K562 (cell line): Measurements from ENCODE around the gene SUMO3. TPM values are rescaled to one million over a fixed set of nuclear protein-coding genes. Genes with fewer than 3 reads are reported as not detected.

Source experiments
- ATAC-seq: fragments of 200-7000 bp; cut with Tn5 transposase; 3 replicates; pipeline ENCODE4 v1.9.1; 2020; ENCODE audit warnings: moderate library complexity
- BruUV-seq: library from RNA; stranded (reverse); fragments of 400-500 nt; replicated peaks from 2 replicates; lab custom pipeline; 2021; lab: Mats Ljungman, UMichigan
- CTCF ChIA-PET: fragments of 300-600 bp; formaldehyde crosslinking; extraction: SDS; loops from one replicate; lab custom pipeline; 2021; ENCODE audit warnings: low intra/inter-chr PET ratio; lab: Yijun Ruan, JAX
- POLR2A ChIA-PET: fragments of 300-600, 350-650 bp; sonication (Branson Sonifier 250); formaldehyde crosslinking; extraction: SDS; loops from one replicate; lab custom pipeline; 2021; ENCODE audit warnings: antibody characterized with exemption, inconsistent platforms; lab: Yijun Ruan, JAX
- DNase-seq, 4 experiments: peaks; one replicate each; pipeline versions ENCODE4 v3.0.0 to v3.0.0-alpha.2; 2011 to 2018; ENCODE audit warnings: low spot score in 3 of 4, mixed read lengths in 3 of 4; ENCODE audit errors: extremely low read depth in 1 of 4
- FAIRE-seq: peaks from 2 replicates; lab custom pipeline; 2011; peaks lifted over from hg19 to GRCh38; lab: Jason Lieb, UNC
- H2AFZ ChIP-seq: 2 replicates; pipeline ENCODE4 v1.6.0; 2011; ENCODE audit warnings: low read depth, low read length, control low read depth, inconsistent platforms
- H3K27ac ChIP-seq: fragments of 200-600 bp; 3 replicates; pipeline ENCODE4 v1.8.0; 2011; ENCODE audit warnings: low read depth, mild to moderate bottlenecking, control low read depth, inconsistent platforms, low read length, moderate library complexity, mixed read lengths; ENCODE audit errors: extremely low read depth
- H3K27me3 ChIP-seq, 2 experiments: fragments of 300-600 bp in 1 of 2; 2 replicates in 1 of 2; 3 replicates in 1 of 2; pipeline versions ENCODE4 v1.6.0 to v1.8.0; 2011; ENCODE audit warnings: inconsistent platforms in 2 of 2, low read length in 2 of 2, mild to moderate bottlenecking in 1 of 2, mixed read lengths in 1 of 2, moderate library complexity in 1 of 2; ENCODE audit not compliant: control insufficient read depth in 2 of 2, insufficient read depth in 2 of 2
- H3K36me3 ChIP-seq: fragments of 300-600 bp; 3 replicates; pipeline ENCODE4 v1.8.0; 2011; ENCODE audit warnings: mild to moderate bottlenecking, low read length, inconsistent platforms; ENCODE audit not compliant: control insufficient read depth, insufficient read depth
- H3K4me1 ChIP-seq, 2 experiments: fragments of 200-600 bp in 1 of 2; replicated peaks in 1 of 2; 2 replicates in 1 of 2; 3 replicates in 1 of 2; pipeline versions ENCODE4 v1.5.1 to v1.8.0; 2011; ENCODE audit warnings: inconsistent platforms in 2 of 2, low read length in 2 of 2, mild to moderate bottlenecking in 1 of 2, mixed read lengths in 1 of 2, moderate library complexity in 1 of 2; ENCODE audit not compliant: control insufficient read depth in 2 of 2, insufficient read depth in 2 of 2
- H3K4me2 ChIP-seq: 2 replicates; pipeline ENCODE4 v1.6.1; 2011; ENCODE audit warnings: low read length, control low read depth, inconsistent platforms, mixed read lengths; ENCODE audit not compliant: insufficient read depth
- H3K4me3 ChIP-seq: fragments of 200-600 bp; sonication (generic), shearing (Covaris generic); 2 replicates; pipeline ENCODE4 v1.5.1; 2016; ENCODE audit warnings: control low read depth, inconsistent platforms
- H3K79me2 ChIP-seq: fragments of 200-600 bp; 3 replicates; pipeline ENCODE4 v1.8.0; 2011; ENCODE audit warnings: low read length, inconsistent platforms; ENCODE audit not compliant: control insufficient read depth, insufficient read depth
- H3K9ac ChIP-seq, 2 experiments: 2 replicates each; pipeline versions ENCODE4 v1.6.0 to v1.6.1; 2011; ENCODE audit warnings: low read depth in 2 of 2, low read length in 2 of 2, control low read depth in 1 of 2, inconsistent platforms in 1 of 2, mild to moderate bottlenecking in 1 of 2, mixed read lengths in 1 of 2; ENCODE audit not compliant: insufficient read depth in 1 of 2
- H3K9me1 ChIP-seq: one replicate; pipeline ENCODE4 v1.6.0; 2011; ENCODE audit warnings: inconsistent platforms, mild to moderate bottlenecking, low read length, moderate library complexity; ENCODE audit not compliant: control insufficient read depth, insufficient read depth
- H3K9me3 ChIP-seq: replicated peaks from 2 replicates; pipeline ENCODE4 v1.5.1; 2011; ENCODE audit warnings: low read depth, low read length, inconsistent platforms; ENCODE audit not compliant: control insufficient read depth, insufficient read depth
- H4K20me1 ChIP-seq: replicated peaks from 2 replicates; pipeline ENCODE4 v1.6.1; 2011; ENCODE audit warnings: low read length, inconsistent platforms, mixed read lengths; ENCODE audit not compliant: control insufficient read depth, insufficient read depth
- CBFB ChIP-seq: sonication (generic); formaldehyde crosslinking; IDR thresholded peaks from 2 replicates; pipeline ENCODE4 v1.4.0; 2020; ENCODE audit warnings: mild to moderate bottlenecking, missing genetic modification reagents
- CCAR2 ChIP-seq: fragments of 200-400 bp; formaldehyde crosslinking; IDR thresholded peaks from 2 replicates; pipeline ENCODE4 v1.6.1; 2017; ENCODE audit warnings: mild to moderate bottlenecking, low read depth, low read length
- EGR1 ChIP-seq: fragments of 450-650 bp; conservative IDR thresholded peaks from 2 replicates; pipeline ENCODE4 v1.6.1; 2017; ENCODE audit warnings: mild to moderate bottlenecking
- GABPB2 ChIP-seq: fragments of 250-450 bp; sonication (Bioruptor Pico); conservative IDR thresholded peaks from 2 replicates; pipeline ENCODE4 v1.5.1; 2021; ENCODE audit warnings: mild to moderate bottlenecking
- HNRNPL ChIP-seq: fragments of 200-400 bp; formaldehyde crosslinking; IDR thresholded peaks from 2 replicates; pipeline ENCODE4 v1.6.1; 2017; ENCODE audit warnings: low read depth, mild to moderate bottlenecking, low read length
- KHSRP ChIP-seq: fragments of 450-650 bp; IDR thresholded peaks from 2 replicates; pipeline ENCODE4 v1.6.1; 2017
- KLF13 ChIP-seq: fragments of 450-650 bp; IDR thresholded peaks from 2 replicates; pipeline ENCODE4 v1.6.1; 2016; ENCODE audit warnings: missing genetic modification characterization, low read depth, mild to moderate bottlenecking, missing compliant biosample characterization, moderate library complexity, borderline replicate concordance
- NRF1 ChIP-seq, 2 experiments: fragments of 450-650 bp; IDR thresholded peaks in 1 of 2; conservative IDR thresholded peaks in 1 of 2; 2 replicates each; pipeline ENCODE4 v1.6.1; 2014; ENCODE audit warnings: mild to moderate bottlenecking in 2 of 2
- RAD51 ChIP-seq: fragments of 450-650 bp; IDR thresholded peaks from 2 replicates; pipeline ENCODE4 v1.7.1; 2016; ENCODE audit warnings: low read depth, mild to moderate bottlenecking, borderline replicate concordance
- RFX7 ChIP-seq: fragments of 250-450 bp; sonication (Bioruptor Pico); IDR thresholded peaks from 2 replicates; pipeline ENCODE4 v1.5.1; 2021; ENCODE audit warnings: mild to moderate bottlenecking
- WGBS: fragments of 100-300 bp; shearing (Covaris generic); methylation state at CpG from one replicate; pipeline ENCODE4 v1.1.6; 2016; ENCODE audit warnings: low coverage, mixed read lengths; ENCODE audit not compliant: insufficient coverage; ENCODE audit errors: missing lambda C conversion rate; 5-methylcytosine and 5-hydroxymethylcytosine counted together
- in situ Hi-C: fragments of 300-500 bp; cut with MboI; formaldehyde crosslinking; loops from 4 replicates; pipeline ENCODE4 v1.15.0; 2018; ENCODE audit warnings: inconsistent platforms, mixed read lengths
- intact Hi-C: fragments of 100-400 bp; cut with micrococcal nuclease; formaldehyde crosslinking; loops from 2 replicates; pipeline ENCODE4 v1.14.2; 2022
- polyA plus RNA-seq, 8 experiments: library from polyadenylated mRNA; depleted of rRNA in 4 of 8; stranded (reverse) in 5 of 8; unstranded in 3 of 8; fragments of >200 nt; fragmentation: Nextera tagmentation in 2 of 8; fragmentation: Illumina TruSeq in 1 of 8; extraction: Ambion mirVana in 2 of 8; extraction: Trizol in 1 of 8; gene quantifications; 2 replicates each; pipeline versions ENCODE4 v1.2.1 to v1.2.3, GENCODE V29; 2011 to 2014; ENCODE audit warnings: inconsistent platforms in 1 of 8, missing spikeins in 1 of 8
- total RNA-seq, 7 experiments: library from RNA; depleted of rRNA in 6 of 7; stranded (reverse); fragments of >200 nt in 6 of 7; fragmentation: Illumina TruSeq in 2 of 7; extraction: Trizol in 2 of 7; gene quantifications; 2 replicates each; pipeline versions ENCODE4 v1.2.1 to v1.2.3, GENCODE V29; 2011 to 2021; ENCODE audit warnings: low replicate concordance in 1 of 7
- TF ChIP-seq, protein P1 (sequence below): fragments of 150-350 bp; conservative IDR thresholded peaks from 2 replicates; pipeline ENCODE4 v1.6.1; 2014; ENCODE audit warnings: low read length

The SUMO3 gene
- total and polyA plus RNA-seq, 9 of the 15 experiments (the other 6 are each of a cell fraction or from before 2014, with no cell fraction given), result 13.9 to 143 (median 113) TPM

DNA sequence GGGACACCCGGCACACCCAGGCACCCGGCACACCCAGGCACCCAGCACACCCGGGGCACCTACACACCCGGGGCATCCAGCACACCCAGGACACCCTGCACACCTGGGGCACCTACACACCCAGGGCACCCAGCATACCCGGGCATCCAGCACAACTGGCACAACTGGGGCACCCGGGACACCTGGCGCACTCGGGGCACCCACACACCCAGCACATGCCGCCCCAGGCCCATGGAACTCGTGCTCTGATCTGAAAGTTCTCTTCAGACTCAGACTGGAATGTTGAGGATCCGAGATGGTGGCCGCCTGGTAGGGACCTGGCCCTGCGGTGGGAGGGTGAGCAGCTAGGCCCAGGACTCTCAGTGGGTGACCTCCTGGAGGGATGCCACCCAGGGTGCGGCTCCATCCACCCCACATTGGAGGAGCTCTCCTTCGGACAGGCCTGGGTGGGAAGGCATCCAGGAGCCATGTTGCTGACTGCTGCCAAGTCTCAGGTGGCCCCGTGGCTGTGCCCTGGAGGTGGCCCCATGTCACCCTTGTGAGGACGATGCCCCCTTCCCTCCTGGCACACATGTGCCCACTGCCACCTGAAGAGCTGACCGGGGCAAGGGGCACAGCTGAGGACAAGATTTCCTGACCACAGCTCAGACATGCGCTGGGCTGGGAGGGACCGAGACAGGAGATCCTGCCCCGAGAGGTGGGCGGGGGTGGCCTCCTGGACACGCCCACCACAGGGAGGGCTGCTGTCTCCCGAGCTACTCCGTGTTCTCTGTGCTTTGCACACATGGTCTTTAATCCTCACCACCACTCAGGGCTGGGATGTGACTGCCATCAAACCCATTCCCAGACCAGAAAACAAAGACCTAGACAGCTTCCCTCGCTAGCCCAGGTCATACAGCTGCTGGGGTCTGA is 53.3 kb downstream of the SUMO3 start:
- intact Hi-C loops (no loop called here), in situ Hi-C loops (no loop called here)
- Histone ChIP-seq H3K4me2 (peak overlapping the region; percentile 40; the same call in 1 of the 2 replicates), H3K27ac (no peak overlapping the region), H3K4me1 (peaks cover 17 to 65% of the 10 kb centered on the region in 2 experiments), H3K9me3 (no peaks in the 10 kb centered on the region), H3K9me1 (peaks cover 4% of the 10 kb centered on the region), H3K36me3 (peaks cover 11% of the 10 kb centered on the region; the same call in 2 of the 3 replicates), H2AFZ (peak overlapping the region; percentile 41; the same call in 1 of the 2 replicates), H3K27me3 (0 out of 5 replicates have a peak, but pooled peaks cover 0 to 2% of the 10 kb centered on the region in 2 experiments), H4K20me1 (peaks cover 28% of the 10 kb centered on the region), H3K4me3 (no peak overlapping the region)
- DNase-seq (peak; percentile 72 to 91 (median 88)), FAIRE-seq (peak; percentile 86), ATAC-seq (peak; percentile 87)
- 43% methylated on average over 25 of the region's 26 CpGs for WGBS
- BruUV-seq, result no TSS peak
- POLR2A ChIA-PET, result interaction anchor here (0.6 to 1.2 kb wide), 4 partner anchors 9 to 298 kb away, joined by 3 to 4 read pairs (median 3); no protein-coding TSS in a partner anchor
- TF ChIP-seq RAD51, result no peak
- peak; percentile 78 for TF ChIP-seq HNRNPL
- TF ChIP-seq CBFB (CRISPR knock-in tag), result peak; percentile 52; the same call in 1 of the 2 replicates
- TF ChIP-seq CCAR2, result no peak
- TF ChIP-seq EGR1, result peak; percentile 68
- peak; percentile 76 to 82 for TF ChIP-seq NRF1 (conservative IDR thresholded peaks at IDR 0.05 in 1 of 2, IDR thresholded peaks at IDR 0.05 in 1 of 2)
- TF ChIP-seq, protein P1, sequence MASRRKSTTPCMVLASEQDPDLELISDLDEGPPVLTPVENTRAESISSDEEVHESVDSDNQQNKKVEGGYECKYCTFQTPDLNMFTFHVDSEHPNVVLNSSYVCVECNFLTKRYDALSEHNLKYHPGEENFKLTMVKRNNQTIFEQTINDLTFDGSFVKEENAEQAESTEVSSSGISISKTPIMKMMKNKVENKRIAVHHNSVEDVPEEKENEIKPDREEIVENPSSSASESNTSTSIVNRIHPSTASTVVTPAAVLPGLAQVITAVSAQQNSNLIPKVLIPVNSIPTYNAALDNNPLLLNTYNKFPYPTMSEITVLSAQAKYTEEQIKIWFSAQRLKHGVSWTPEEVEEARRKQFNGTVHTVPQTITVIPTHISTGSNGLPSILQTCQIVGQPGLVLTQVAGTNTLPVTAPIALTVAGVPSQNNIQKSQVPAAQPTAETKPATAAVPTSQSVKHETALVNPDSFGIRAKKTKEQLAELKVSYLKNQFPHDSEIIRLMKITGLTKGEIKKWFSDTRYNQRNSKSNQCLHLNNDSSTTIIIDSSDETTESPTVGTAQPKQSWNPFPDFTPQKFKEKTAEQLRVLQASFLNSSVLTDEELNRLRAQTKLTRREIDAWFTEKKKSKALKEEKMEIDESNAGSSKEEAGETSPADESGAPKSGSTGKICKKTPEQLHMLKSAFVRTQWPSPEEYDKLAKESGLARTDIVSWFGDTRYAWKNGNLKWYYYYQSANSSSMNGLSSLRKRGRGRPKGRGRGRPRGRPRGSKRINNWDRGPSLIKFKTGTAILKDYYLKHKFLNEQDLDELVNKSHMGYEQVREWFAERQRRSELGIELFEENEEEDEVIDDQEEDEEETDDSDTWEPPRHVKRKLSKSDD, result no peak
- no peak for TF ChIP-seq KHSRP
- TF ChIP-seq KLF13 (tag), result peak; percentile 56; the same call in 1 of the 2 replicates
- no peak for TF ChIP-seq GABPB2 (CRISPR knock-in tag)
- no peak for TF ChIP-seq RFX7 (CRISPR knock-in tag)
- TF ChIP-seq, all 486 proteins: peak for 5
- no peaks in the 10 kb centered on the region for H3K79me2 ChIP-seq
- H3K9ac ChIP-seq, result peak overlapping the region in 1 of 2 experiments; percentile 79; a peak in 2 of 4 replicates
- CTCF ChIA-PET, result no interaction called here
